GM12864 (cell line): ENCODE results near the gene AXIN1.

ENCODE experiments used
- DNase-seq: peaks from one replicate; pipeline ENCODE4 v3.0.0-alpha.2; 2011; ENCODE audit warnings: low read depth
- H3K4me3 ChIP-seq: 2 replicates; pipeline ENCODE4 v1.5.1; 2011; ENCODE audit warnings: mild to moderate bottlenecking, low read depth, low read length, control low read depth
- TF ChIP-seq, protein P1 (sequence below): IDR thresholded peaks from 2 replicates; pipeline ENCODE4 v1.5.1; 2011; ENCODE audit warnings: low read depth, mild to moderate bottlenecking, moderate library complexity, low read length, control low read depth, inconsistent platforms; ENCODE audit errors: missing control alignments

Gene AXIN1

DNA sequence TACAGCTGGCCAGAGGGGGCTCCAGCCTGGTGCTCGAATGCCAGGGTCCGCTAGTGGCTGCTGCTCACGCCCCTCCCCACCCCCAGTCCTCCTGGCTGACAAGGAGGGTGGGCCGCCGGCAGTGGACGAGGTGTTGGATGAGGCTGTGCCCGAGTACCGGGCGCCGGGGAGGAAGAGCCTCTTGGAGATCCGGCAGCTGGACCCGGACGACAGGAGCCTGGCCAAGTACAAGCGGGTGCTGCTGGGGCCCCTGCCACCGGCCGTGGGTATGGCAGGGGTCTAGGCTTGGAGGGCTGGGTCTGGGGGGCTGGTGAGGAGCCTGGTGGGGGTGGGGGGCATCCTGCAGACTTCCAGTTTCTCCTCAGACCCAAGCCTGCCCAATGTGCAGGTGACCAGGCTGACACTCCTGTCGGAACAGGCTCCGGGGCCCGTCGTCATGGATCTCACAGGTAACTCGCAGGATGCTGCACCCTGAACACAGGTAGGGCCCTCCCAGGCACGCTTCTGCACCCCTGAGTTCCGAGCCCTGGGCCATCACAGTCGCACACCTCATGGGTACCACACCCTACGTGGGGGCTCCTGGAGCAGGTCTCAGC is 70.8 kb downstream of the AXIN1 start:
- TF ChIP-seq, protein P1, sequence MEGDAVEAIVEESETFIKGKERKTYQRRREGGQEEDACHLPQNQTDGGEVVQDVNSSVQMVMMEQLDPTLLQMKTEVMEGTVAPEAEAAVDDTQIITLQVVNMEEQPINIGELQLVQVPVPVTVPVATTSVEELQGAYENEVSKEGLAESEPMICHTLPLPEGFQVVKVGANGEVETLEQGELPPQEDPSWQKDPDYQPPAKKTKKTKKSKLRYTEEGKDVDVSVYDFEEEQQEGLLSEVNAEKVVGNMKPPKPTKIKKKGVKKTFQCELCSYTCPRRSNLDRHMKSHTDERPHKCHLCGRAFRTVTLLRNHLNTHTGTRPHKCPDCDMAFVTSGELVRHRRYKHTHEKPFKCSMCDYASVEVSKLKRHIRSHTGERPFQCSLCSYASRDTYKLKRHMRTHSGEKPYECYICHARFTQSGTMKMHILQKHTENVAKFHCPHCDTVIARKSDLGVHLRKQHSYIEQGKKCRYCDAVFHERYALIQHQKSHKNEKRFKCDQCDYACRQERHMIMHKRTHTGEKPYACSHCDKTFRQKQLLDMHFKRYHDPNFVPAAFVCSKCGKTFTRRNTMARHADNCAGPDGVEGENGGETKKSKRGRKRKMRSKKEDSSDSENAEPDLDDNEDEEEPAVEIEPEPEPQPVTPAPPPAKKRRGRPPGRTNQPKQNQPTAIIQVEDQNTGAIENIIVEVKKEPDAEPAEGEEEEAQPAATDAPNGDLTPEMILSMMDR = no peak
- no peak overlapping the region for H3K4me3 ChIP-seq
- DNase-seq = no peak

DNA sequence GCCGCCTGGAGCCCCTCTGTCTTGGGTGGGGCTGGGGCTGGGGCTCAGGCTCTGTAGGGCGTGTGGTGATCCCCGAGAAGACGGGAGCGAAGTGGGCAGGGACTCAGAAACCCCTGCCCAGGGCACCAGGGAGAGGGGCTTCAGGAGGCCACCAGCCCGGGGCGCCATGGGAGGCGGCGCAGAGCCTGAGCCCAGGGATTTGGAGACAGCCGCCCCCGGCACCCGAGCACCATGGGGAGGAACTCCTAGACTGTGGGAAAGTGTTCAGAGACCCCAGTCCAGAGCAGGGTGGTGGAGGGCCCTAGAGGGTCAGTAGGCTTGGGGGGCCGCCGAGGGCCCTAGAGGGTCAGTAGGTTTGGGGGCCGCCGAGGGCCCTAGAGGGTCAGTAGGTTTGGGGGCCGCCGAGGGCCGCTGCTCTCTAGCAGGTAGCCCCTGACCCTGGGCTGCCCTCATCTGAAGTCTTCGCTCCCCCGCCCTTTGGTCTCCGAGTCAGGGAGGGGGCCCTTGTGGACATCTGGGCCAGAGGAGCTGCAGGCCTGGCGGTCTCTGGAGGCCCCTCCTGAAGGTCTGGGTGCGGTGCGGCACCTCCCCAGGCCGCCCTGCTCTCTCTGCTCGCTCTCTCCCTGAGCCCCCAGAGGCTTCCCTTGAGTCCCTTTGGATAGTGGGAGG is 71.4 kb downstream of the AXIN1 start:
- DNase-seq = no peak
- TF ChIP-seq, protein P1 = no peak
- H3K4me3 ChIP-seq = no peak overlapping the region

DNA sequence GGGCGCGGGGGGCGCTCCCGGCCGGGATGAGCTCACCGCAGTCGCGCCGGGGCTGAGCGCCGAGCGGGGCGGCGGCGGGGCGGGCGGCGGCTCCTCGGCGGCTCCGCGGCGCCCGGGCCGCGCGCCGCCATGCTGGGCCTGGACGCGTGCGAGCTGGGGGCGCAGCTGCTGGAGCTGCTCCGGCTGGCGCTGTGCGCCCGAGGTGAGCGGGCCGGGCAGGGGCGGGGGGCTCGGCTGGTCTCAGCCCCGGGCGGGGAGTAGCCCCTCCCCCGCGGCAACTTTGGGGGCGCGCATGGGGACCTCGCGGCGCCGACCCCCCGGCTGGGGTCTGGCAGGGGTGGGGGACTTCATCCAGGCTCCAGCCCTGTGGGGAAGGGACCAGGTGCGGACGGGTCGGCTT is 72.0 kb downstream of the AXIN1 start, which contains the start of gene ARHGDIG:
Gene ARHGDIG (plus strand): TSS at position 40 of the 400 bp plus-strand sequence. CDS start 90 bp downstream, at position 130.
- no peak for DNase-seq
- TF ChIP-seq, protein P1 = no peak
- no peak within 1 kb of the TSS for H3K4me3 ChIP-seq

DNA sequence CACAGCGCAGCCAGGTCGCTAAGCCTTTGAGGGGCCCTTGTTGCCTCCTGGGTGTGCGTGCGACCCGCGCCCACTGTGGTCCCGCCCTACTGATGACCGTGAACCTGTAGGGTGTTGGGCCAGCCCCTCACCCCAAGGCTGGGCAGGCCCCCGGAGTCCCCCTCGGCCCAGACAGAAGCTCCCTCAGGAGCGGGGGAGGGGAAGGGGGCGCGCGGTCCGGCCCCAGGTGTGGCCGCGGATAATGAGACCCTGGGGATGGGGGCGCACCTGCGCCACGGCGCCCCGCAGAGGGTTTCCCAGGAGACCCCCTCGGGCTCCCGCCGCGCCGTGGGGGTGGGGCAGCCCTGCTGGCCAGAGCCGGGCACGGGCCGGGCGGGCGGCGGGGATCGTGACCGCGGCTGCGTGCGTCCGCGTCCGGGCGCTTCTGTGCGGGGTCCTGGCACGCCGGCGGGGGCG is 72.5 kb downstream of the AXIN1 start:
- DNase-seq = no peak
- TF ChIP-seq, protein P1 = no peak
- no peak overlapping the region for H3K4me3 ChIP-seq

DNA sequence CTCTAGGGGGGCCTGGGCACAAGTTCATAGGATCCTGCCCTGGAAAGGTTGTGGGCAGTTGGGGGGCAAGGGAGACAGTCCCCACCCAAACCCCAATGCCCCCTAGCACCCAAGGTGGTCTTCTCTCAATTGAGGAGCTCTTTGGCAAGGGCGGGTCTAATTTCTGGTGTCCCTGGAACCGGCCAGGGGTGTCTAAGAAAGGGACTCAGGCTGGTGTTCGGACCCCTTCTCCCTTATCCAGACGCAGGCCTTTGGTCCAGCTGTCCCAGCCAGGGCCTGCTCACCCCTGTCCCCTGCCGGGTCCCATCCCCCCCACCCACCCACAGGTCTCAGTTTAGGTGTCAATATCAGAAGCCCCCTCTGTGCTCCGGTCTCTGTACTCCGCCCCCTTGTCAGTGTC is 73.0 kb downstream of the AXIN1 start:
- H3K4me3 ChIP-seq = no peak overlapping the region
- no peak for DNase-seq

DNA sequence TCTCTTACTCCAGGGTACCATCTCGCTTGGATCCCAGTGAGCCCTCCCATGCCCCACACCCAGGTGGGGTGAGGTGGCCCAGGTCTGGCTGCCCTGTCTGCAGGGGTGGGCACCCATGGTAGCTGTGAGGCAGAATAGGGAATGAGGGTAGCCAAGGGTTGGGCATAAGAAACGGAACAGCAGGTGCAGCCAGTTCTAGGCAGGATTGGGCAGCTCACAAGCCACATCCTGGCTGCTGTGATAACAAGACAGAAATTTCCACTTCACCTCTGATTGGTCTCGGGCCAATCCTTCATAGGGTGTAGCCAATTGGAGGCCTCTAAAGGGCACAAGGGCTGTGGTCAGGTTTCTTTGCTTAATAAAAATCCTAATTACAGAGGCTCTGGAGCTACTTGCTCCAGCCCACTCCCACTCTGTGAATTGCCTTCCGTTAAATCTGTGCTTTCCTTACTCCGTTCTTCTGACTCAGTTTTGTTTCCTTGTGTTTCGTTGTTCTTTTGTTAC is 73.6 kb downstream of the AXIN1 start:
- TF ChIP-seq, protein P1 = no peak
- DNase-seq = no peak
- no peak overlapping the region for H3K4me3 ChIP-seq

More for the DNA sequence above, 73.0 kb downstream of the AXIN1 start:
- TF ChIP-seq, protein P1 = no peak
